Heart left ventricle (tissue), 16 donors: ENCODE measurements around the gene BAIAP2. TPM values are rescaled to one million over a fixed set of nuclear protein-coding genes. Genes with fewer than 3 reads are reported as not detected.

Experiments used
- ATAC-seq, 4 donors: fragments of 200-7000 bp; cut with Tn5 transposase; one replicate each; pipeline ENCODE4 v1.9.1; 2020 to 2022; ENCODE audit warnings: moderate library complexity in 4 of 4, mild to moderate bottlenecking in 3 of 4, moderate number of reproducible peaks in 1 of 4
- DNase-seq, 5 donors: peaks; one replicate each; pipeline ENCODE4 v3.0.0-alpha.2; 2020
- H3K27ac ChIP-seq, 12 donors: fragments of 200-600 bp; sonication (generic) in 4 of 12; one replicate each; pipeline versions ENCODE4 v1.5.0 to v1.8.0; 2016 to 2022; ENCODE audit warnings: mild to moderate bottlenecking in 2 of 12
- H3K27me3 ChIP-seq, 9 donors: fragments of 200-600 bp; sonication (generic) in 2 of 9; one replicate each; pipeline versions ENCODE4 v1.5.1 to v1.8.0; 2016 to 2022; ENCODE audit warnings: mild to moderate bottlenecking in 3 of 9
- H3K36me3 ChIP-seq, 9 donors: fragments of 200-600 bp; sonication (generic) in 2 of 9; one replicate each; pipeline versions ENCODE4 v1.5.0 to v1.8.0; 2018 to 2022; ENCODE audit warnings: mild to moderate bottlenecking in 2 of 9
- H3K4me1 ChIP-seq, 12 donors: fragments of 200-600 bp; sonication (generic) in 4 of 12; one replicate each; pipeline versions ENCODE4 v1.5.0 to v1.8.0; 2016 to 2022; ENCODE audit warnings: mild to moderate bottlenecking in 3 of 12
- H3K4me3 ChIP-seq, 12 donors: fragments of 200-600 bp; sonication (generic) in 4 of 12; one replicate each; pipeline versions ENCODE4 v1.5.0 to v1.8.0; 2017 to 2022; ENCODE audit warnings: mild to moderate bottlenecking in 9 of 12, moderate library complexity in 4 of 12
- H3K9me3 ChIP-seq, 12 donors: fragments of 200-600 bp; sonication (generic) in 4 of 12; one replicate each; pipeline versions ENCODE4 v1.5.0 to v1.8.0; 2016 to 2022; ENCODE audit warnings: mild to moderate bottlenecking in 1 of 12
- POLR2A ChIP-seq, 2 donors: fragments of 450-650 bp; IDR thresholded peaks; one replicate each; pipeline ENCODE4 v1.6.1; 2017; ENCODE audit warnings: antibody characterized with exemption in 2 of 2, mild to moderate bottlenecking in 2 of 2, moderate library complexity in 2 of 2
- WGBS, 4 donors: extraction: QIAGEN DNeasy Blood & Tissue Kit in 2 of 4; methylation state at CpG; one replicate each; pipeline versions ENCODE4 v1.1.5 to v1.1.7; 2013 to 2018; 5-methylcytosine and 5-hydroxymethylcytosine counted together
- intact Hi-C, 10 donors: fragments of 100-400 bp; cut with DNase I; formaldehyde crosslinking; loops; one replicate each; pipeline versions ENCODE4 v1.11.1 to v1.14.2; 2022
- polyA plus RNA-seq, 2 donors: library from polyadenylated mRNA; stranded (reverse); fragments of 200-250 nt; gene quantifications; one replicate each; pipeline ENCODE4 v1.2.3, GENCODE V29; 2013
- total RNA-seq, 9 donors: library from RNA; depleted of rRNA in 2 of 9; stranded (reverse); fragments of >200 nt in 2 of 9; fragmentation: NEBNext Ultra II Directional in 3 of 9; extraction: Animal tissue kit (Norgen Biotek cat#: 25700) in 3 of 9; gene quantifications; one replicate each; pipeline versions ENCODE4 v1.1.0 to v1.2.4, GENCODE V29; 2016 to 2023
- TF ChIP-seq, protein P1 (sequence below), 12 donors: fragments of 200-600 bp; sonication (generic) in 4 of 12; IDR thresholded peaks; one replicate each; pipeline versions ENCODE4 v1.5.0 to v1.8.0; 2018 to 2022; ENCODE audit warnings: antibody characterized with exemption in 12 of 12, mild to moderate bottlenecking in 5 of 12
- donor health status: ischemic (EF 13 %, LVEDD 7.1; RV severe dilation, severe dysfunction).
- donor health status: healthy with polysubstance abuse.
- donor health status: DM: no; HTN: yes; CAD: no.
- donor health status: DM: no; HTN: no; CAD: no.
- donor health status: ischemic (EF 25% LVEDD 6.9; RV normal size, moderate dysfunction).
- donor health status: ischemic (EF 25% LVEDD 5.7; RV mildly dilated, moderate dysfunction).
- donor health status: healthy.
- donor health status: DM: yes; HTN: yes; CAD: no.
- donor health status: ischemic (EF 35%, LVEDD 5.7; RV mildly dilated, moderate dysfunction).
- donor health status: nonischemic (EF 11% LVEDD 7.7; RV severe dilation, severe dysfunction).
- donor health status: DM: yes; HTN: yes; CAD: no.
- donor health status: PGD.
- donor health status: ischemic (EF 29% LVEDD 5.4; RV normal size, mild dysfunction).
- donor health status: nonischemic (EF 23%, LVEDD 6.1; RV moderate dilation, normal function).

The BAIAP2 gene
- total and polyA plus RNA-seq, 11 donors = 8.9 to 30.2 (median 18.5) TPM

DNA sequence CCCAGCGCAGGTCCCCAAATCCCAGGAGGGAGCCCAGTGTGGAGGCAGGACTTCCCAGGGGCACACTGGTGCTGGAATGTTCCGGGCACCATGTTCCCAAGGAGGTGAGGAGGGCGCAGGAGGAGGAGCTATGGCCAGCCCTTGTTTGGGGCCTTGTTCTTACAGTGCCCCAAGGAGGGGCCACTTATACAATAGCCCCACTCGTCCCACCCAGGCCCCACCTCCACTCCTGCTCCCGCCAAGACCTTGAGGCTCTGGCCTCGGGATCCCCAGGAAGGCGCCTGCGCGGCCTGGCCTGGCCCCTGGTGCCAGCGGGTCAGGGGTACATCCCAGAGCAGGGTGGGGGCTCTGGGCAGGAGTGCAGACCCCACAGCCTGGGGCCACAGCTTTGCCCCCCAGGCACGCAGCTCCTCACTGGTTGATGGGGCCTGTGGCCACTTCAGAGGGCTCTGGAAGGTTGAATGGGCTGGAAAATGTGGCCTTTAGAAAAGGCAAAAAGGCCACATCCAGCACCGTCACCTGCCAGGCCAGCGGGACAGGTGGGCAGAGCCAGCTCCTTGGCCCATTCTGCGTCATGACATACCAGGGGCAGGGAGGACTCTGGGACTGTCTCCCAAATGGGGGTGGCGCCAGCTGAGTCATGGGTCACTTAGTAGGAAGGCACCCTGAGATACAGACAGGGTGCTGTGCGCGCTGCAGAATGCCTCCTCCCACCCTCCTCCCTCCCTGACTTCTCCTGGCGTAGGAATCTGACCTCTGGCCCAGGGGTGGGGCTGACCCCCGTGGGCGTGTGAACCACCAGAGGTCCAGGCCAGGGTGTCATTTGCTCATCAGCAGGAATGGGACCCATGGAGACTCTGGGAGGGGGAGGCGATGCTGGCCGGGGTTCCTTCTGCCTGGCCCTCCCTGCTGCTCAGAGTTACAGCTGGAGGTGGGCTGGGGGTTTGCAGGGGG lies 98.1 kb downstream of the BAIAP2 start:
- no peaks in the 10 kb centered on the region for H3K9me3 ChIP-seq
- 89 to 94% (median 90%) methylated on average over 10 to 22 of the region's 22 CpGs for WGBS, 4 donors
- no peak overlapping the region for H3K27ac ChIP-seq
- ATAC-seq (no peak), DNase-seq (no peak)
- H3K4me1 ChIP-seq = no peaks in the 10 kb centered on the region
- TF ChIP-seq POLR2A (IDR thresholded peaks at IDR 0.05) = no peak
- TF ChIP-seq, protein P1, sequence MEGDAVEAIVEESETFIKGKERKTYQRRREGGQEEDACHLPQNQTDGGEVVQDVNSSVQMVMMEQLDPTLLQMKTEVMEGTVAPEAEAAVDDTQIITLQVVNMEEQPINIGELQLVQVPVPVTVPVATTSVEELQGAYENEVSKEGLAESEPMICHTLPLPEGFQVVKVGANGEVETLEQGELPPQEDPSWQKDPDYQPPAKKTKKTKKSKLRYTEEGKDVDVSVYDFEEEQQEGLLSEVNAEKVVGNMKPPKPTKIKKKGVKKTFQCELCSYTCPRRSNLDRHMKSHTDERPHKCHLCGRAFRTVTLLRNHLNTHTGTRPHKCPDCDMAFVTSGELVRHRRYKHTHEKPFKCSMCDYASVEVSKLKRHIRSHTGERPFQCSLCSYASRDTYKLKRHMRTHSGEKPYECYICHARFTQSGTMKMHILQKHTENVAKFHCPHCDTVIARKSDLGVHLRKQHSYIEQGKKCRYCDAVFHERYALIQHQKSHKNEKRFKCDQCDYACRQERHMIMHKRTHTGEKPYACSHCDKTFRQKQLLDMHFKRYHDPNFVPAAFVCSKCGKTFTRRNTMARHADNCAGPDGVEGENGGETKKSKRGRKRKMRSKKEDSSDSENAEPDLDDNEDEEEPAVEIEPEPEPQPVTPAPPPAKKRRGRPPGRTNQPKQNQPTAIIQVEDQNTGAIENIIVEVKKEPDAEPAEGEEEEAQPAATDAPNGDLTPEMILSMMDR (IDR thresholded peaks at IDR 0.05) = no peak
- intact Hi-C loops = no loop called here
- H3K4me3 ChIP-seq = no peak overlapping the region
- no peaks in the 10 kb centered on the region for H3K36me3 ChIP-seq
- no peaks in the 10 kb centered on the region for H3K27me3 ChIP-seq

DNA sequence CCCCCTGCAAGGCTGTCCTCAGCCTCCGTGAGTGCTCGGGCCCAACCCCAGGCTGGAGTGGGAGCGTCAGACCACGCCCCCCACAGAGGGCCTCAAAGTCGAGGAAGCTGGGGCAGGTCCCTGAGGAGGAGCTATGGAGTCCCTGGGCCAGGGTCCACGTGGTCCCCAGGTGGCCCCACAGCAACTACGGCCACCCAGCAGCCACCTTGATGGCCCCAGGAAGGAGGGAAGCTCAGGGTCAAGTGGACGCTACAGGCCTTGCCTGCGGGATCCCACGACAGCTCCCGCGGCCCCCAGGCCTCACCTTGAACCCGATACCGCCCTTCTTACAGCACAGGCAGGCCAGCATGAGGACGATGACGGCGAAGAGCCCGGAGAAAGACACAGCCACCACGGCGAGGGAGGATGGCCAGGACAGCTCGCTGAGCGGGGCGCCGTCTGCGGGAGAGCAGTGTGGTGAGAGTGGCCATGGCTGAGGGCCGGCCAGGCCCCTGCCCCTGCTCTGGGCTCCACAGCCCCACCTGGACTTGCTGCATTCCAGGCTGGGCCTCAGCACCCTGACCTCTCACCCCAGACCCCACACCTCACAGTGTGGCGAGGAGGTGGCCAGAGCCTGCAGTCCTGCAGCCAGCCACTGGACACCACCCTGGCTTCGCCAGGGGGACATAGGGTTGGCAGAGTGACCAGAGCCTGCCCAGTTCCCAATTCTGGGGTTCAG lies 99.3 kb downstream of the BAIAP2 start:
- no peak for ATAC-seq
- no peak overlapping the region for H3K4me3 ChIP-seq
- WGBS, 4 donors = 83 to 90% (median 84%) methylated on average over 22 to 28 of the region's 28 CpGs
- no peaks in the 10 kb centered on the region for H3K9me3 ChIP-seq
- intact Hi-C loops = no loop called here
- TF ChIP-seq, protein P1 (IDR thresholded peaks at IDR 0.05) = no peak
- TF ChIP-seq POLR2A (IDR thresholded peaks at IDR 0.05) = no peak
- H3K4me1 ChIP-seq = no peaks in the 10 kb centered on the region
- H3K36me3 ChIP-seq = no peaks in the 10 kb centered on the region
- no peak for DNase-seq
- no peak overlapping the region for H3K27ac ChIP-seq
- no peaks in the 10 kb centered on the region for H3K27me3 ChIP-seq

DNA sequence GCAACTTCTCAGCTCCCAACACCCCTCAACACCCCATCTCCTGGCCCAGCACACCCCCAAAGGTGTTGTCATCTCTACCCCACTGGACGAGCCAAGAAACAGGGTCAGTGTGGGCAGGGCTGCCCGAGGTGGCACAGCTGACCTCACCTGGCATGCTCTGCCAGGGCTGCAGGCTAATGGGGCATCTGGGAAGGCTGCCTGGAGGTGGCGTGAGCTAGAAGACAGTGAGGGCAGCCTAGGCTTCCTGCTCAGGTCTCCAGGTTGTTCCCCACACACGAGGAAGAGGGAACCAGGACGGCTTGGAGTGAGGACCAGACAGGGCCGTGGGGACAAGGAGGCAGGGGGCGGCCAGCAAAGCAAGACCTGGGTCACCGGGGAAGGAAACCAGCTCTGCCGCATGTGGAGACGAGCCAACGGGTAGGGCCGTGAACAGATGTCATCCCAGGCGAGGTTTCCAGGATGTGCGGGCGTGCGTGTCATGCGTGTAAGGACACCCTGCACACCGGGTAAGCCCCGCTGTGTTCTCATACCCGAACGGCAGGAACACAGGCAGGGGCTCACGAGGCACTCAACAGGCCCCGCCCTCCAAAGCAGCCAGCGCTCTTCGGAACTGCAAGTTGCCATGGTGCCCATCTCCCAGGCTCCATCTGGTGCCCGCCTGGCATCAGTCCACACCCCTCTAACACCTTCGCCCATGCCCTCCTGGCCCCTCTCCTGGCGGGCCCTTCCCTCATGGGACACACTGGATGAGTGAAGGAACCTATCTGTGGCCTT lies 100.7 kb downstream of the BAIAP2 start:
- H3K4me3 ChIP-seq = no peak overlapping the region
- no peak overlapping the region for H3K27ac ChIP-seq
- no peaks in the 10 kb centered on the region for H3K27me3 ChIP-seq
- WGBS, 4 donors = 74 to 85% (median 83%) methylated on average over 28 of the region's 28 CpGs
- intact Hi-C loops = no loop called here
- ATAC-seq (no peak), DNase-seq (no peak)
- H3K4me1 ChIP-seq = no peaks in the 10 kb centered on the region
- TF ChIP-seq, protein P1 (IDR thresholded peaks at IDR 0.05) = no peak
- TF ChIP-seq POLR2A (IDR thresholded peaks at IDR 0.05) = no peak
- no peaks in the 10 kb centered on the region for H3K9me3 ChIP-seq
- H3K36me3 ChIP-seq = no peaks in the 10 kb centered on the region
